Prostate gland (tissue), 2 donors: ENCODE results near the gene NDFIP2.

Experiments
- POLR2A ChIP-seq: fragments of 450-650 bp; IDR thresholded peaks from one replicate; pipeline ENCODE4 v1.6.1; 2016; ENCODE audit warnings: antibody characterized with exemption, mild to moderate bottlenecking
- TF ChIP-seq, protein P1 (sequence below), 4 experiments: fragments of 200-600 bp in 2 of 4; fragments of 450-650 bp in 2 of 4; sonication (generic) in 2 of 4; IDR thresholded peaks; 1 replicate in 3 of 4; 2 replicates in 1 of 4; pipeline ENCODE4 v1.5.1; 2016 to 2019; ENCODE audit warnings: antibody characterized with exemption in 4 of 4, mild to moderate bottlenecking in 2 of 4, moderate library complexity in 2 of 4

DNA sequence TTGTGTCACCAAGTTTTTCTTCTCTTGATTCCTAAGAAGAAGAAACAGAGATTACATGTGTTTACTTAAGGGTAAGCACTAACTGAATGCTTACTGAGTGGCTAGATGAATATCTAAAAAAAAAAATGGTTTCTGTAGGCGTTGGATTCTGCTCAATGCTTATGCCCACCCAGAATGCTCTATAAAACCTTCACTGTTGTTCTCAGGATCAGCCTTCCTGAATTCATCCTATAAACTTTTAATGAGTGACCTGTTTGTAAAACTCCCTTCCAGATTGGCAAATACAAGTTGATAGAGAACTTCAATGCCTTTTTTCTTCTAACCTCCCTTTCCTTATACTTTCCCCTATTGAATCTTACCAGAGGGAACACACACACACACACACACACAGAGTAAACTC, 90.2 kb downstream of the NDFIP2 start:
- TF ChIP-seq POLR2A, result no peak
- TF ChIP-seq, protein P1, sequence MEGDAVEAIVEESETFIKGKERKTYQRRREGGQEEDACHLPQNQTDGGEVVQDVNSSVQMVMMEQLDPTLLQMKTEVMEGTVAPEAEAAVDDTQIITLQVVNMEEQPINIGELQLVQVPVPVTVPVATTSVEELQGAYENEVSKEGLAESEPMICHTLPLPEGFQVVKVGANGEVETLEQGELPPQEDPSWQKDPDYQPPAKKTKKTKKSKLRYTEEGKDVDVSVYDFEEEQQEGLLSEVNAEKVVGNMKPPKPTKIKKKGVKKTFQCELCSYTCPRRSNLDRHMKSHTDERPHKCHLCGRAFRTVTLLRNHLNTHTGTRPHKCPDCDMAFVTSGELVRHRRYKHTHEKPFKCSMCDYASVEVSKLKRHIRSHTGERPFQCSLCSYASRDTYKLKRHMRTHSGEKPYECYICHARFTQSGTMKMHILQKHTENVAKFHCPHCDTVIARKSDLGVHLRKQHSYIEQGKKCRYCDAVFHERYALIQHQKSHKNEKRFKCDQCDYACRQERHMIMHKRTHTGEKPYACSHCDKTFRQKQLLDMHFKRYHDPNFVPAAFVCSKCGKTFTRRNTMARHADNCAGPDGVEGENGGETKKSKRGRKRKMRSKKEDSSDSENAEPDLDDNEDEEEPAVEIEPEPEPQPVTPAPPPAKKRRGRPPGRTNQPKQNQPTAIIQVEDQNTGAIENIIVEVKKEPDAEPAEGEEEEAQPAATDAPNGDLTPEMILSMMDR (IDR thresholded peaks at IDR 0.05), result no peak
